Stimulated activated naive CD8-positive, alpha-beta T cell treated with anti-CD3 and anti-CD28 coated beads, Interleukin-15, Interleukin-2, amounts not matched to agents 100 U/mL and 50 U/mL, for 24 hours (primary cell): ENCODE measurements around the gene ELL.

Source experiments
- ATAC-seq: fragments of 150-1000 bp; cut with Tn5 transposase; one replicate; pipeline ENCODE4 v1.10.0; 2021
- DNase-seq: peaks from one replicate; pipeline ENCODE4 v3.0.0; 2021

ELL gene

DNA sequence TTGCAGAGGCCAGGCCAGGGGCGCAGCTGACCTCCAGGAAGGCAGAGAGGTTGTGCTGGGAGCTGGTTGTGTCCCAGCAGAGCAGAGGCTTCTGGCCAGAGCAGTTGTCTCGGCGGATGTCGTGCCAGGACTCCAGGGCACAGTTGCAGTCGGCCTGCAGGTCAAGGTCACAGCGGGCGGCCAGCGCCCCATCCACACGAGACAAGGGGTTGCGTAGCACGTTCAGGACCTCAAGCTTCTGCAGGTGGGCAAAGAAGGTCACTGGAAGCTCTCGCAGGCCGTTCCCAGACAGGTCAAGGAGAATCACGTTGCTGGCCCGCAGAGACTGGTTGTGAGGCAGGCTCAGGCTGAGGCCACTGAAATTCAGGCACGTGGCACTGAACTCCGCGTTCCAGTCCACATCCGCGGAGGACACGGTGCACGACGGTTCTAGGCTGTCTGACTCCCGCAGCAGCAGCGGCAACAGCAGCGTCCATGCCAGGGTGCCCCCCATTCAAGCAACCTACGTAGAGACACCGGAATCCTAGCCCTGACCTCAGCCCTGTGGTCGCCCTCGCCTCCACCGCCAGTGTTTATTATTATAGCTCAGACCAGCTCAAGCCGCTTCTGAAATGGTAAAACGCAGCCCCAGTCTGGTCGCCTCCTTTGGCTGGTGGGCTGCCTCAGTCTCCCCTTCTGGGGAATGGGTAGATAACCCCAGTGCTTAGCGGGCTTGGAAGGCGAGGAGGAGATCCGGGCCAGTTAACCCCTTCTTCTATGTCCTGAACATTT is 125.2 kb downstream of the ELL start:
- DNase-seq (no peak), ATAC-seq (no peak)

DNA sequence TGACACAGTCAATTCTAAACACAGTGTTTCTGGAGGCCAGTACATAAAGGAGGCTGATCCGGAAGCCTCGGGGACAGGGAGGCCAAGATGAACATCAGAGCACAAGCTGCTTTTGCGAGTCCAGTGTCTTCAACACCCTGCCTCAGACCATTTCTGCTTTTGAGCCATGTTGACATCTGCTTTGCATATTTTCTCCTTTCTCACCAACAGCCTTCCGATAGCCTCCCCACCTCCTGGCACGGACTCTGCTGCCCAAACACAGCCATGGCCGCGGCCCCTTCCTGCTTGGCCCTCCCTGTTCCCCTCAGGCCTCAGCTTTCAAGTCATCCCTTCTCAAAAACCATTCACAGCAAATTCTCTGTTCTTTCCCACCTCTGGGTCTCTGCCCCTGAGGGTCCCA is 128.0 kb downstream of the ELL start:
- DNase-seq (no peak), ATAC-seq (no peak)

DNA sequence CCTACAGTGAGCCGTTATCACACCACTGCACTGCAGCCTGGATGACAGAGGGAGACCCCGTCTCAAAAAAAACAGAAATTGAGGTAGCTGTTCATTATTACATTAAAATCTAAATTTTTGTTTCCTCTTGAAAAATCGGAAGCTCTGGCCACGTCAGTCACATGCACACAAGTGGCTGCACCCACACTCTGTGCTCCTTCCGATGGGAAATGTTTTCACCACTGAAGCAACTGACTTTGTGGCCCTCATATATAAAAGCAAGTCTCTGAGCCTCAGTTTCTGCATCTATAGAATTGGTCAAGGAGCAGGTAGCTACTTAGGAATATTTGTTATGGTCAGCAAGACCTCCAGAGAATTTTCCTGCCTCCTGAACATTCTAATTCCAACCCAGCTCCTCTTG is 128.9 kb downstream of the ELL start:
- no peak for DNase-seq
- no peak for ATAC-seq
